ENCODE results near the gene TMEM79. TPM values are rescaled to one million over a fixed set of nuclear protein-coding genes. Genes with fewer than 3 reads are reported as not detected.

The TMEM79 gene
- total RNA-seq, 4 donors from 2014 or later = 2.0 to 13.1 (median 3.9) TPM

DNA sequence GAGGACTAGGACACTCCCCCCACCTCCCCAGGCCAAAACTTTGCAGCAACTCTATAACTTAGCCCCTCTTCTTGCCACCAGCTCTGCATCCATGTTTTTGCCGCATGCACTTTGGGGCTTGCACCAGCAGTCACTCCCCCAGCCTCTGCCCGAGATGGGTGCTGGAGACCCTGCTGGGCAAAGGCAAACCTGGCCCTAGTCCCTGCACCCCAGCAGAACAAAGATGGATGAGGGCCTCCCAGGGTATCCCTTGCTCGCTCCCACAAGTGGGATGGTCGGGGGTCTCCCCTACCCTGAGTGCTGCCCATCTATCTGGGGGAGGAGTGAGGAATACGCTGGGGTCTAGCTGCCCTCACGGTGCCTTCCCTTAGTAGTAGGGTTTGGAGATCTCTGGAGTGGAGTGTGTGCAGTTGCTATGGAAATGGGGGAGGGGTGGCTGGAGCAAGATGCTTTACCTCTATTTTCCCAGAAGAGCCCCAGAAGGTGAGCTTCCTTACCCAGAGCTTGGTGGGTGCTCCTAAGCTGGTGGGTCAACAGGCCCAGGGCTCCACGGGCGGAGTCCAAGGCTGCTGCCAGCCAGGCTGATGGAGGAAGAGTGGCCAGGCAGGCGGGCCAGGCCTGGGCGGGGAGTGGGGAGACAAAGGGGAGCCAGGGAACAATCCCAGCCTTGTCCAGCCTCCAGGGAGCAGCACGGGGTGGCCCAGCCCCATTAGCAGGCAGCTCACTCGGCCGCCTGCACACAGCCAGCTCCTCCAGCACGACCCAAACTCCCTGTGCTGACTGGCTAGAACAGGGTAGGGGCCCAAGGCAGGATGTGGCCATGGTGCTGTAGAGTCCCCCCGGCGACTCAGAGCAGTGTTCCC is 36.4 kb upstream of the TMEM79 start, which contains the start of gene PAQR6:
PAQR6 (minus strand) TSS at position 597 of the 863 bp plus-strand sequence. CDS start 1,325 bp downstream, outside the sequence.
- Histone ChIP-seq H3K9me3 (no peaks in the 10 kb centered on the region), H3K4me3 (no peak within 1 kb of the TSS), H3K36me3 (peaks cover 0 to 25% (median 11%) of the 10 kb centered on the region in 4 donors), H3K4me1 (peaks cover 10 to 24% (median 21%) of the 10 kb centered on the region in 4 donors), H3K27ac (no peak within 1 kb of the TSS), H3K27me3 (peaks cover 32% of the 10 kb centered on the region)
- TF ChIP-seq POLR2AphosphoS5 (IDR thresholded peaks at IDR 0.05) = peak in 1 of 3 donors; percentile 5
- TF ChIP-seq, protein P1, sequence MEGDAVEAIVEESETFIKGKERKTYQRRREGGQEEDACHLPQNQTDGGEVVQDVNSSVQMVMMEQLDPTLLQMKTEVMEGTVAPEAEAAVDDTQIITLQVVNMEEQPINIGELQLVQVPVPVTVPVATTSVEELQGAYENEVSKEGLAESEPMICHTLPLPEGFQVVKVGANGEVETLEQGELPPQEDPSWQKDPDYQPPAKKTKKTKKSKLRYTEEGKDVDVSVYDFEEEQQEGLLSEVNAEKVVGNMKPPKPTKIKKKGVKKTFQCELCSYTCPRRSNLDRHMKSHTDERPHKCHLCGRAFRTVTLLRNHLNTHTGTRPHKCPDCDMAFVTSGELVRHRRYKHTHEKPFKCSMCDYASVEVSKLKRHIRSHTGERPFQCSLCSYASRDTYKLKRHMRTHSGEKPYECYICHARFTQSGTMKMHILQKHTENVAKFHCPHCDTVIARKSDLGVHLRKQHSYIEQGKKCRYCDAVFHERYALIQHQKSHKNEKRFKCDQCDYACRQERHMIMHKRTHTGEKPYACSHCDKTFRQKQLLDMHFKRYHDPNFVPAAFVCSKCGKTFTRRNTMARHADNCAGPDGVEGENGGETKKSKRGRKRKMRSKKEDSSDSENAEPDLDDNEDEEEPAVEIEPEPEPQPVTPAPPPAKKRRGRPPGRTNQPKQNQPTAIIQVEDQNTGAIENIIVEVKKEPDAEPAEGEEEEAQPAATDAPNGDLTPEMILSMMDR (IDR thresholded peaks at IDR 0.05) = no peak
- in situ Hi-C loops (cut with MboI; ENCODE audit: low pct_ligation_motif_present in 1 of 4, low pct_unique_long_range_greater_than_20kb in 1 of 4, low sequenced_read_pairs in 3 of 4) = no loop called here
- 38% methylated on average over 15 of the region's 16 CpGs; no CpG with 5 or more reads in 1 of the 2 donors for WGBS, 2 donors (ENCODE audit: low coverage in 1 of 2)
- intact Hi-C loops (cut with DNase I; ENCODE audit: low total_unique reads) = no loop called here
- DNase-seq = no peak

DNA sequence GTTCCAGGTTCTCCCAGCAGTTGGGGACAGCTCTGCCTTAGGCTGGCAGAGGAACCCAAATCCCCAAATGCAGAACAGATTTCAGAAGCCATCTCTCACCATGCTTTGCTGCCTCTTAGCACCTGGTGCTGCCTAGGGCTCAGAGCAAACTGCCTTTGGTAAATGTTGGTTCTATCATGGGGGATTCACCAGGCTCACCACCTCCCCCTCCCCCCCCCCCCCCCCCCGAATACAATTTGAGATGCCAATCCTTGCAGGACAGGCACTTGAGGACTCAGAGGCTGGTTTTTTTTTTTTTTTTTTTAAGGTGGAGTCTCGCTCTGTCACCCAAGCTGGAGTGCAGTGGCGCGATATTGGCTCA is 35.8 kb upstream of the TMEM79 start:
- Histone ChIP-seq H3K27ac (no peak overlapping the region), H3K9me3 (no peaks in the 10 kb centered on the region), H3K36me3 (peaks cover 0 to 31% (median 14%) of the 10 kb centered on the region in 4 donors), H3K27me3 (peaks cover 32% of the 10 kb centered on the region), H3K4me3 (no peak overlapping the region), H3K4me1 (peaks cover 10 to 24% (median 21%) of the 10 kb centered on the region in 4 donors)
- WGBS, 2 donors (ENCODE audit: low coverage in 1 of 2) = 79% methylated on average over 4 of the region's 4 CpGs; no CpG with 5 or more reads in 1 of the 2 donors
- intact Hi-C loops (cut with DNase I; ENCODE audit: low total_unique reads) (no loop called here), in situ Hi-C loops (cut with MboI; ENCODE audit: low pct_ligation_motif_present in 1 of 4, low pct_unique_long_range_greater_than_20kb in 1 of 4, low sequenced_read_pairs in 3 of 4) (no loop called here)
- no peak for TF ChIP-seq POLR2A (IDR thresholded peaks at IDR 0.05)
- DNase-seq = no peak

DNA sequence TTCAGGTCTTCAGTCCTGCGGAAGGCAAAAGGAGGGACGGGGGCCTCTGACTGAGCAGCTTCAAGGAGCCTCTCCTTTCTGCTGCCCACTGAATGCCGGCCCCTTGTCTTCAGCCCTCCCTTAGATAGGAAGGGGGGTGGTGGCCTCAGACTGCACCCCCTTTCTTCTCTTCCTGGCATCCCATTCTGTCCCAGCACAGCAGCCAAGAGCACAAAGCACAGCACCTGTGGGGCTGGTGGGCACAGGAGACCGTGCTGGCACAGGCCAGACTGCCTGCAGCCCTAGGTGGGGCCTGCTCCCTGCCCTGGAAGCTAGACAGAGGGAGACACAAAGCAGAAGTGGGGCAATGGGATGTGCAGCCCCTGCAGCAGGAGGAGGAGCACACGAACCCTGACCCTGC is 34.5 kb upstream of the TMEM79 start:
- in situ Hi-C loops (cut with MboI; ENCODE audit: low pct_ligation_motif_present in 1 of 4, low pct_unique_long_range_greater_than_20kb in 1 of 4, low sequenced_read_pairs in 3 of 4) = no loop called here
- Histone ChIP-seq H3K4me3 (no peak overlapping the region), H3K27ac (no peak overlapping the region), H3K27me3 (peaks cover 26% of the 10 kb centered on the region), H3K4me1 (peaks cover 10 to 24% (median 21%) of the 10 kb centered on the region in 4 donors), H3K9me3 (no peaks in the 10 kb centered on the region), H3K36me3 (peaks cover 0 to 38% (median 19%) of the 10 kb centered on the region in 4 donors)
- DNase-seq = no peak
- intact Hi-C loops (cut with DNase I; ENCODE audit: low total_unique reads) = no loop called here
- 92% methylated on average over 5 of the region's 5 CpGs; no CpG with 5 or more reads in 1 of the 2 donors for WGBS, 2 donors (ENCODE audit: low coverage in 1 of 2)
- TF ChIP-seq POLR2A (IDR thresholded peaks at IDR 0.05) = no peak
- TF ChIP-seq EP300 (IDR thresholded peaks at IDR 0.05; ENCODE audit: low read depth) = no peak
- TF ChIP-seq, protein P1 (IDR thresholded peaks at IDR 0.05) = no peak
- no peak for TF ChIP-seq POLR2AphosphoS5 (IDR thresholded peaks at IDR 0.05)

DNA sequence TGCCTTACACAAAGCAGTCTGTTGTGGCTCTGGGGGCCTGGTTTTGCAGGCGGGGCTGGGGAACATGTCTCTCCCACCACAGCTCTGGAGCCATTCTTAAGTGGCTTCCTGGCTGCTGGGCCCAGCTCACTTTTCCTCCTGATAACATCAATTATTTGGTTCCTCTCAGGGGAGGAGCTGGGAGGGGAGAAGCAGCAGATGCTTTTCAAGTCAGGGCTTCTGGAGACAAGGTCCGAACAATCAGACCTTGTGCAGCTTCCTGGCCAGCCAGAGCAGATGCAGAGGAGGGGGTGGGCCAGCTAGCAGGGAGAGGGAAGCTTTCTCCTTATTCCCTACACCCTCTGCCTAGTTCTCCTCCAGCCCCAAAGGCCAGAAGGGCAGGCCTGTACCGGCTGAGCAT is 32.6 kb upstream of the TMEM79 start:
- Histone ChIP-seq H3K36me3 (peaks cover 0 to 45% (median 22%) of the 10 kb centered on the region in 4 donors), H3K4me1 (peaks cover 0 to 14% (median 6%) of the 10 kb centered on the region in 4 donors), H3K9me3 (no peaks in the 10 kb centered on the region), H3K27ac (no peak overlapping the region), H3K4me3 (no peak overlapping the region), H3K27me3 (peaks cover 7% of the 10 kb centered on the region)
- in situ Hi-C loops (cut with MboI; ENCODE audit: low pct_ligation_motif_present in 1 of 4, low pct_unique_long_range_greater_than_20kb in 1 of 4, low sequenced_read_pairs in 3 of 4) = no loop called here
- WGBS, 2 donors (ENCODE audit: low coverage in 1 of 2) = 59% methylated on average over 3 of the region's 3 CpGs; no CpG with 5 or more reads in 1 of the 2 donors
- no peak for DNase-seq
- TF ChIP-seq POLR2A (IDR thresholded peaks at IDR 0.05) (no peak), EP300 (IDR thresholded peaks at IDR 0.05; ENCODE audit: low read depth) (no peak), POLR2AphosphoS5 (IDR thresholded peaks at IDR 0.05) (no peak)
- TF ChIP-seq, protein P1 (IDR thresholded peaks at IDR 0.05) = no peak
- intact Hi-C loops (cut with DNase I; ENCODE audit: low total_unique reads) = no loop called here
